GM12864 (cell line): ENCODE results near the gene ADGRG3.

Experiments used
- DNase-seq: peaks from one replicate; pipeline ENCODE4 v3.0.0-alpha.2; 2011; ENCODE audit warnings: low read depth
- H3K4me3 ChIP-seq: 2 replicates; pipeline ENCODE4 v1.5.1; 2011; ENCODE audit warnings: mild to moderate bottlenecking, low read depth, low read length, control low read depth
- CTCF ChIP-seq: IDR thresholded peaks from 2 replicates; pipeline ENCODE4 v1.5.1; 2011; ENCODE audit warnings: low read depth, mild to moderate bottlenecking, moderate library complexity, low read length, control low read depth, inconsistent platforms; ENCODE audit errors: missing control alignments

The ADGRG3 gene

GRCh38 chr16:57679016-57679415, 10.9 kb downstream of the ADGRG3 start:
- H3K4me3 ChIP-seq = no peak overlapping the region
- TF ChIP-seq CTCF = no peak
- no peak for DNase-seq

- H3K4me3 ChIP-seq = no peak overlapping the region
- DNase-seq = no peak
- no peak for TF ChIP-seq CTCF
Measured at GRCh38 chr16:57679767-57680482, 11.8 kb downstream of the ADGRG3 start.

GRCh38 chr16:57680842-57681375, 12.8 kb downstream of the ADGRG3 start:
- H3K4me3 ChIP-seq = no peak overlapping the region
- TF ChIP-seq CTCF = no peak
- DNase-seq = no peak

GRCh38 chr16:57681950-57682728, 14.0 kb downstream of the ADGRG3 start:
- no peak for TF ChIP-seq CTCF
- DNase-seq = no peak
- no peak overlapping the region for H3K4me3 ChIP-seq

GRCh38 chr16:57682809-57683635, 14.9 kb downstream of the ADGRG3 start:
- DNase-seq = no peak
- TF ChIP-seq CTCF = no peak
- no peak overlapping the region for H3K4me3 ChIP-seq

- TF ChIP-seq CTCF = no peak
- no peak for DNase-seq
- no peak overlapping the region for H3K4me3 ChIP-seq
Measured at GRCh38 chr16:57683636-57684545, 15.8 kb downstream of the ADGRG3 start.
